Stimulated activated CD4-positive, alpha-beta T cell treated with anti-CD3 and anti-CD28 coated beads, TNF-alpha, amount 100 ng/mL, for 4 hours (primary cell): ENCODE measurements around the gene UNC5A.

Experiments
- DNase-seq, 3 experiments: peaks; one replicate each; pipeline ENCODE4 v3.0.0-alpha.2; 2020; ENCODE audit warnings: low read depth in 3 of 3

Gene UNC5A

GRCh38 chr5:176810081-176810597, at the start of gene UNC5A:
UNC5A (plus strand) TSS chr5:176810559; CDS start chr5:176810751, 192 bp downstream.
- DNase-seq: peak in 2 of 3 experiments; percentile 16 to 49

DNA sequence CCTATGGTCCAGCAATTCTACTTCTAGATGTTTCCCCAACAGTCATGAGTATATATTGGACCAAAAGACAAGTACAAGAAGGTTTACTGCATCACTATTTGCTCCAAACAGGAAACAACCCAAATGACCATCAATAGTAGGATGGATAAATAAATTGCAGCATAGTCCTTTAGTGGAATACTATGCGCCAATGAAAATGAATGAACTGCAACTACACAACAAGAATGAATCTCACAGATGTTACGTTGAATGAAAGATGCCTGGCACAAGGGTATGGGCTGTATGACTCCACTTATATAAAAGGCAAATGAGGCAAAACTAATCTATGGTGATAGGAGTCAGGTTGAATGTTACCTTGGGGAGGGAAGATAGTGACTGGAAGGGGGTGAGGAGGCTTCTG, 48.6 kb upstream of the UNC5A start:
- no peak for DNase-seq

DNA sequence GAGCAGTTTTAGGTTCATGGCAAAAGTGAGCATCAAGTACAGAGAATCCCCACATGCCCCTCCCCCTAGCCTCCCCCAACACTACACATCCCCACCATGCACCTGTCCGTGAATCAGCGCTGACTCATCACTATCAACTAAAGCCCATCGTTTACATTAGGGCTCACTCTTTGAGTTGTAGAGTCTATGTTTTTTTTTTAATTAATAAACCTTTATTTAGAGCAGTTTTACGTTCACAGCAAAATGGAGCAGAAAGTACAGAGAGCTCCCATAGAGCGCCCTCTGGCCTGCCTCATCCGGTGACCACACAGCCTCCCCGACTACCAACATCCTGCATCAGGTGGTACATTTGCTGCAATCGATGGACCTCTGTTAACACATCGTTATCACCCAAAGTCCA, 47.9 kb upstream of the UNC5A start:
- DNase-seq: no peak

- no peak for DNase-seq
Measured at GRCh38 chr5:176765687-176766086, 44.7 kb upstream of the UNC5A start.

DNA sequence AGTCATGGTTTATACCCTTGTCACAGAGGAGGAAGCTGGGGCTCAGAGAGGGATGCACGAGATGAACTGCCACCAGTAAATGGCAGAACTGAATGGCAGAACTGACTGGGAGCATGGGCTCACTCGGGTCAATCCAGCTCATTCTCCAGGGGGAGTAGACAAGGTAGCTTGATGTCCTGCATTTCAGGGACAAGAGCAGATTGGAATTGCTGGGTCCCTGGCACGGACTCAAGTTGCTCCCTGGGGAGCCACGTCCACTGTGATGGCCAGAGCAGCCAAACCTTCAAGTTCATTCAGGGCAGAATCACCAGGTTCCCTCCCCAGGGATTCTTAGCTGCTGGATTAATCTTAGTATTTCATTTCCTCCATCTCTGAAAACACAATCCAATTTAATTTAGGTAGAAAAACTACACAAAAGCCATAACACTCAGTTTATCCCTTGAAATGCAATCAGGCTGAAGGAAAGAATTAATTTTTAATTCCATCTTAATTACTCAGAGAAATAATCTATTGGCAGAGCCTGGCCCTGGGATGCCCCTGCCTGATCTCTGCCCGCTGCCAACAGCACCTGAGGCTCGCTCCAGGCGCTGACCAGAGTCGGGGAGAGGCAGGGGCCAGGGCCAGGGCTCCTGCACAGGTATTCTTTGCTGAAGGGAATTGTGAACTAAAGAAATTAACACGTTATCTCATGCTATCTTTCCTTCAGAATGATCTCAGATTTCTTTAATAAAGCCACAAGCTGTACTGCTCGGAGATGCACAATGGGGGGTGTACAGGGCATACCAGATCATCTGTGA, 42.0 kb upstream of the UNC5A start:
- DNase-seq: no peak

GRCh38 chr5:176769911-176770310, 40.4 kb upstream of the UNC5A start:
- DNase-seq: no peak

DNA sequence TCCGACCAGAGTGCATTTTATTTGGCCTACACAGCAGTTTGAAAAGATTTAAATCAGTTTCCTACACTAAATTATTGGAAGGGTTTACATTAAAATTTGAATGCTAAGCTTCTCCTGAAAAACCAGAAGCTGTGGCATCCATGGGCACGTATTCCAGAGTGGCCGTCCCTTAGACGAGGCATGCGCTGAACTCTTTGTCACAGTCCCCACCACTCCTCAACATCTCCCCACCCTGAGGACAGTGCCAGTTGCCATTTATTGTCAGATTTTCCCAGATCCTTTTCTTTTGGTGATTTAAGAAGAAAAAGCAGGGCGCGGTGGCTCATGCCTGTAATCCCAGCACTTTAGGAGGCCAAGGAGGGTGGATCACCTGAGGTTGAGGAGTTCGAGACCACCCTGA, 39.9 kb upstream of the UNC5A start:
- DNase-seq: no peak

- DNase-seq: no peak
Measured at GRCh38 chr5:176771102-176771845, 39.1 kb upstream of the UNC5A start.

- no peak for DNase-seq
Measured at GRCh38 chr5:176772271-176773210, 37.8 kb upstream of the UNC5A start.

GRCh38 chr5:176773408-176774035, 36.8 kb upstream of the UNC5A start:
- no peak for DNase-seq

GRCh38 chr5:176774216-176775171, 35.9 kb upstream of the UNC5A start:
- no peak for DNase-seq

- DNase-seq: no peak
Measured at GRCh38 chr5:176775409-176775808, 35.0 kb upstream of the UNC5A start.

DNA sequence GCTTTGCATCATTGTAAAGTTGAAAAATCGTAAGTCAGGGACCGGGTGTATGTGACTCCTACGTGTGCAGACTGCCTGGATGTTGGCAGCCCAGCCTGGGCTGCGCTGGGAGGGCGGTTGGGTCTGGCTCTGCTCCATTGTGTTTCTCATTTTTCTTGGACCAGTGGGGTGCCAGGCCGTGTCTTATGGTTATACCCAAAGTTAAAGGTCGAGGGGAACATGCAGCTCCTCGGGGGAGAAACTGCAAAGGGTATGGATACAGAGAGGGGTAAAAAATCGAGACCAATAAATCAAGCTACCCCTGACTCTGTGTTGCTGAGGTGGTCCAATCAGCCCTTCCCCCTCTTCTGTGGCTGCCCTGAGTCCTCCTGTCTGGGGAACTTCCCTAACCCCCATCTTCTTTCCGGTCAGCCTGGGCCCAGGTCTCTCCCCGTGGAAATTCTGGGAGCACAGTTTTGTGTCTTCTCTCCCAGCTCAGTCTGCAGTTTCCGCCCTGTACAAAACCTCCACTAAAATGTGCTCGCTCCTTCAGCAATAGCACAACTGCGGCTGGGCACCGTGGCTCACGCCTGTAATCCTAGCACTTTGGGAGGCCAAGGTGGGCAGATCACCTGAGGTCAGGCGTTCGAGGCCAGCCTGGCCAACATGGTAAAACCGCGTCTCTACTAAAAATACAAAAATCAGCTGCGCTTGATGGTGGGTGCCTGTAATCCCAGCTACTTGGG, 34.1 kb upstream of the UNC5A start:
- DNase-seq: no peak

- DNase-seq: no peak
Measured at GRCh38 chr5:176776916-176777315, 33.4 kb upstream of the UNC5A start.

GRCh38 chr5:176778921-176779465, 31.4 kb upstream of the UNC5A start:
- DNase-seq: no peak

GRCh38 chr5:176779537-176779936, 30.8 kb upstream of the UNC5A start:
- no peak for DNase-seq

DNA sequence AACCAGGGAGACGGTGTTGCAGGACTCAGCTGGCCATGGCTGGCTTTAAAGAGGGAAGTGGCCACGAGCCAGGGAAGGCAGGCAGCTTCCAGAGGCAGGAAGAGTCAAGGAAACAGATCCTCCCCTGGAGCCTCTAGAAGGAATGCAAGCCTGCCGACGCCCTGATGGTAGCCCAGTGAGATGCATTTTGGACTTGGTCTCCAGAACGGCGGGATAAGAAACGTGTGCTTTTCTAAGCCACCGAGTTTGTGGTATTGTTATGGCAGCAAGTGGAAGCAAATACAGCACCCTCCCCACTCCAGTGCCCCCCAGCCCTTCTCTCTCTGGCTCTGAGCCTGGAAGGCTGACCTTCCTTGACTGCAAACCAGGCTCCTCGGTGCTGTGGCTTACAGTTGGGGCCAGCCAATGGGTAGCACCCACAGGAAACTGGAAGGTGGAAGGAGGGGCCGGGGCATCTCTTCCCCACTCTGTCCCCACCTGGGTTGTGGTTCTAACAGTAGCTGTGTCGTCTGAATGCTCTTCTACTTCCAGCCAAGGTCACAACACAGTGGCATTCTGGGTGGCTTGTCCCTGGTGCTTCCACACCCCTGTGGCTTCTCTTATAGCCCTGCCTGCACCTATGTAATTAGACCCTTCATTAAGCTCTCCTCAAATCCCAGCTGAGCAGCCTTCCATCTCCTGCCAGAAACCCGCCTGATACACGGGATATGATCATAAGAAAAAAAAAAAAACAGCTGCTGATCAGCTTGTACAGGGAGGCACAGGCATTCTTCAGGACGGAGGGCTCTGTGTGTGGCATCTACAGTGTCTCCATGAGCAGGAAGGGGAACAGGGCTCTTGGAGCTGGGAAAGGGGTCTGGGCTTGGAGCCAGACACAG, 29.9 kb upstream of the UNC5A start:
- no peak for DNase-seq

DNA sequence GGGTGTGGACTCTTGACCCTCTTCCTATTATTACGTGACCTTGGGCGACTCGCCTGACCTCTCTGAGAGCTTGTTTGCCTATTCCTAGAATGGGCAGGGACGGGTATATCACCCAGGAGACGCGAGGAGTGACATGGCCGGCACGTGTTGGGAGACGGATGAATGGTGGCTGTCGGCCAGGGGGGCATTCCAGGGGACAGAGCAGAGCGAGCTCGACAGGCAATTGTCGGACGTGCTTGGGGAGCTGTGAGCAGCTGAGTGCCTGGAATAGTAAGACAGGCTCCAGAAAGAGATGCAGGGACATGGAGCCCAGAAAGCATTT, 29.3 kb upstream of the UNC5A start:
- DNase-seq: no peak
